ENCODE results near the gene TPSG1.

- TF ChIP-seq CTCF (IDR thresholded peaks at IDR 0.05) (no peak), POLR2A (IDR thresholded peaks at IDR 0.05) (no peak)
These were observed 31.8 kb downstream of the TPSG1 start for GRCh38 chr16:1193143-1193824.
